SK-N-MC (cell line): ENCODE measurements around the gene PCSK1.

Experiments
- EZH2 ChIP-seq: fragments of 200-600 bp; sonication (generic); IDR thresholded peaks from one replicate; pipeline ENCODE4 v1.6.1; 2017; ENCODE audit warnings: antibody characterized with exemption
- POLR2AphosphoS5 ChIP-seq: IDR thresholded peaks from 2 replicates; pipeline ENCODE4 v1.6.1; 2012; ENCODE audit warnings: mild to moderate bottlenecking, low read depth, low read length, borderline replicate concordance

GRCh38 chr5:96459313-96460121 is 26.5 kb upstream of the PCSK1 start:
- no peak for TF ChIP-seq POLR2AphosphoS5
- no peak for TF ChIP-seq EZH2
